HG02642 (cell line): ENCODE measurements around the gene MYO10.
"Not testable (repeated sequence)": the region's sequence is repeated elsewhere in the genome, so short reads cannot be mapped to it uniquely, and the experiment has no call there.

Source experiments
- ATAC-seq: cut with Tn5 transposase; IDR thresholded peaks from one replicate; pipeline ENCODE4 v1.9.1; 2021; ENCODE audit warnings: mild to moderate bottlenecking; ENCODE audit not compliant: unreplicated experiment, poor library complexity

Gene MYO10

DNA sequence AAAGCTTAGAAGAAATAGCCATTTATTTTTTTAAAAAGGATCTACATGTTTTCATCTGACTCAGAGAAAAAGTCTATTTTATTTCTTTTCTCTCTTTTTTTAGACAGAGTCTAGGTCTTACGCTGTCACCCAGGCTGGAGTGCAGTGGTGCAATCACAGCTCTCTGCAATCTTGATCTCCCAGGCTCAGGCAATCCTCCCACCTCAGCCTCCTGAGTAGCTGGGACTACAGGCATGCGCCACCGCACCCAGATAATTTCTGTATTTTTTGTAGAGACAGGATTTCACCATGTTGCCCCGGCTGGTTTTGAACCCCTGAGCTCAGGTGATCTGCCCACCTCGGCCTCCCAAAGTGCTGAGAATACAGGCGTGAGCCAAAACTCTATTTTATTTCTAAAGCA lies 178.5 kb downstream of the MYO10 start:
- ATAC-seq = not testable (repeated sequence)

- ATAC-seq = no peak
Observed at GRCh38 chr5:16757146-16757545, 178.9 kb downstream of the MYO10 start.

DNA sequence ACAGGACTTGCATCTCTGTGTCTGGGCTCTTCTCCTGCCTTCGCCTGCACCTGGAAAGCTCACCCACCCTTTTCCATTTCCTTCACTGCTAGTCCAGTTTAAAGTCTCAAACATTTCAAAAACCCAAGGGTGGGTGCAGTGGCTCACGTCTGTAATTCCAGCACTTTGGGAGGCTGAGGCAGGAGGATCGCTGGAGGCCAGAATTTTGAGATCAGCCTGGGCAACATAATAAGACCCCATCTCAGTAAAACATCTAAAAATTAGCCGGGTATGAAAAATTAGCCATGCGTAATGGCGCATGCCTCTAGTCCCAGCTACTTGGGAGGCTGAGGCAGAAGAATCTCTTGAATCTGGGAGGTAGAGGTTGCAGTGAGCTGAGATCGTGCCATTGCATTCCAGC lies 179.4 kb downstream of the MYO10 start:
- ATAC-seq = no peak

DNA sequence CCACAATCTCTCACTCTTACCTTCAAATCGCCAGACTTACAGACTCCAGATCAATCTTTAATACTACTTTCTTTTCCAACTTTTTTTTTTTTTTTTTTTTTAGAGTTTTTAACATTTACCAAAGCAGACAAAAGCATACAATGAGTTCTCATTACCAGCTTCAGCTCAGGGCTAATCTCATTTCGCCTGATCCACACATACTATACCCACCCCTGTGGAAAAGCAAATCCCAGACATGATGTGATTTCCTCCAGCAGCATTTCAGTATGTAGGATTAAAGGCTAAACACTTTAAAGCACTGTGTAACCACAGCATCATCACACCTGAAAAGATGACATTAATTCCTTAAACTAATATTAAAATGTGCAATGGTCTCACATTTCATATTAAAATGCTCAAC lies 180.4 kb downstream of the MYO10 start:
- no peak for ATAC-seq

- ATAC-seq = no peak
Observed at GRCh38 chr5:16754601-16755000, 181.5 kb downstream of the MYO10 start.

- no peak for ATAC-seq
Observed at GRCh38 chr5:16754086-16754485, 182.0 kb downstream of the MYO10 start.

- ATAC-seq = no peak
Observed at GRCh38 chr5:16750445-16750844, 185.6 kb downstream of the MYO10 start.

GRCh38 chr5:16749626-16750025 lies 186.5 kb downstream of the MYO10 start:
- no peak for ATAC-seq

DNA sequence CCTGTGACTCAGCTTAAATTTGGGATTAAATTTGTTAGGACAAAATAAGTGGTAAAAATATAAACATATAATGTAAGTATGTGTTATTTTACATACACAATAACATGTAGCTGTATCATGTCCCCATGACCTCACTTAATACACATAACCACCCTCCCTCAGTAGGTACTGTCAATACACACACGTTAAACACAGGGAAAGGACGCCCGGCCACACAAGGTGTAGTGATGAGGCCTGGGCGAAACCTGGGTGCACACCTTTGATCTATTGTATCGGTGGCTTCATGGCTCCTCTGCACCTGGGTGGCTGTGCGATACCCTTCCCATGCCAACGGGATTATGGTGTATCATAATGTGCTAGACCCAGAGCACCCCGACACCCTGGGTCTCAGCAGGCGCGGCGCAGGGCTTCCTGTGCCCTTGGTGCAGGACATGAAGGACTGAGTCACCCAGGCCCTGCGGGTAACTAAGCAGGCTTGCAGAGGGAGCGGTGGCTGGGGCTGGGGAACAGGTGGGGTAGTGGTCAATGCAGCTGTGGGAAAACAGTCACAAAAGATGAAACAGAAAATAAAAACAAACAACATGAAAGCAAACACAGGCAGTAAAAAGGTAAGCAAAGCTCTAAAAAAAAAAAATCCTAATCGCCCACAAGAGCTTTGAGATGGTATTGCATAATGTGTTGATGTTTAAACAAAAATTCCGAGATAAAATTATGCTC lies 191.8 kb downstream of the MYO10 start:
- ATAC-seq = no peak

DNA sequence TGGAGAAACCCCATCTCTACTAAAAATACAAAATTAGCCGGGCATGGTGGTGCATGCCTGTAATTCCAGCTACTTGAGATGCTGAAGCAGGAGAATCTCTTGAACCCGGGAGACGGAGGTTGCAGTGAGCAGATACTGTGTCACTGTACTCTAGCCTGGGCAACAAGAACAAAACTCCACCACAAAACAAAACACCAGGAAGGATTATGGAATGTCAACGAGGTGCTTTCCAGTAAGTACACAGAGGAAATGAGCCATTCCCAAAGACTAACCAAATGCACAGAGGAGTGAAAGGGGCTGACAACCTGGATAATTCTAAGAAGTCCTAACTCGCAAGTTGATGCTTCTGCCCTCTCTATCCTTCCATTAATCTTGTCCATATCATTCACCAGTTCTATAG lies 193.2 kb downstream of the MYO10 start:
- ATAC-seq = no peak

- ATAC-seq = no peak
Observed at GRCh38 chr5:16740811-16741392, 195.2 kb downstream of the MYO10 start.

DNA sequence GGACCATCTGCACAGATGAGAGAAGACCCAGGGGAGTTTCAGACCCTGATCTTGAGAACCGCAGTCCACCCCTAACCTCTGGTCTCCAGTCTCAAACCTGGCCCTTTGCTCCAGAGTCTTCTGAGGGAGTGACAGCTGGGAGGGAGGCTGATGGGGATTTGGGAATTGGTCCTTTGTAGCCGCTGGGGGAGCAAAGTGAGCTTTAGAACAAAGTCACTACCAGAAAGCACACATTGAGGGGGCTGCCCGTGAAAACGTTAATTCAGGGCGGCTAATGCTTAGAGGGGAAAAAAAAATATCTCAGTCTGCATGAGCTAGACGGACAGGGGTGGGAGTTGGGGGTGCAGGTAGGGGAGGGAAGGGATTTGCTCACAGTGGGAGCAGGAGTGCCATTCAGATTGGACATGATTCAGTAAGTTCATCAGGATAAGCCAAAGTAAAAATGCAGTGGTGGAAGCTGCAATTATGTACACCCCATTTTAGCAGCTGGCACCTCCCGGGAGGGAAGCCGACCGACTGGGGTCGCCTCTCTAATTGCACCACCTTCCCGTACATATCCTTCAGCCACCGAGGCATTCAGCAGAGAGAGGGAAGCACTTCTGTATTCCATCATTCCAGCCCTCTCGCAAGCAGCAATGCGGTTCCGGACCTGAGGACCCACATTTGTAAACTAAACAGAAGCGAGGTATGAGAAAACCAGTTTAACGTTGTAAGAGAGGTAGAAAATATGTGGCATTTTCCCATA lies 195.8 kb downstream of the MYO10 start:
- ATAC-seq = no peak

GRCh38 chr5:16738393-16738792 lies 197.7 kb downstream of the MYO10 start:
- not testable (repeated sequence) for ATAC-seq

DNA sequence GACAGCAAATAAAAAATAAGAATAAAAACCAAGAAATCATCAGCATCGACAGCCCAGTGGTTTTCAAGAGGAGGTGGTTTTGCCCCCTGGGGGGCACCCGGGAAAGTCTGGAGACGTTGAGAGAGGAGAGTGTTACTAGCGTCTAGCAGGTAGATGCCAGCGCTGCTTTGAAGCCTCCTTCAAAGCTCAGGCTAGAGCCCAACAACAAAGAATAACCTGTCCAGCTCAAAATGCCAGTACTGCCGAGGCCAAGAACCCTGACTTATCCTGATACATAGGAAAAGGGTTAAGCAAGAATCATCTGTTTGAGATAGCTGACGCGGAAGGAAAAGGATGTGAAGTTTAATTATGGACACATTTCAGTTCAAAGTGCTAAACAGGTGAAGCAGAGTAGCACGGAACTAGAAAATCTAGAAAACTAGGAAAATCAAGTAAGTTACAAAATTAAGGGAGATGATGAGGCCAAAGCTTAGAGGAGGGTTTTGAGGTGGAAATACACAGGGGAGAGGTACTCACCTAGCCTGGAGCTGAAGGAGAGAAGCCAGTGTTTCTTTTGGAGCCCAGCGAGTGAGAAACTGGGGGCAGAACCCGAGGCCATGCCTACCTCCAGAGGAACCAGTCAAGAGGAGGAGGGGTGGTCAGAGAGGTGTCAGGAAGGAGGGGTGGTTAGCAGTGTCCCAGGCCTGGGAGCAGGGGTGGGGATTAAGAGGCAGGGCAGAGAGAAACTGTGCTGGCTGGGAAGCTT lies 198.3 kb downstream of the MYO10 start:
- no peak for ATAC-seq

GRCh38 chr5:16737209-16737608 lies 198.9 kb downstream of the MYO10 start:
- no peak for ATAC-seq

DNA sequence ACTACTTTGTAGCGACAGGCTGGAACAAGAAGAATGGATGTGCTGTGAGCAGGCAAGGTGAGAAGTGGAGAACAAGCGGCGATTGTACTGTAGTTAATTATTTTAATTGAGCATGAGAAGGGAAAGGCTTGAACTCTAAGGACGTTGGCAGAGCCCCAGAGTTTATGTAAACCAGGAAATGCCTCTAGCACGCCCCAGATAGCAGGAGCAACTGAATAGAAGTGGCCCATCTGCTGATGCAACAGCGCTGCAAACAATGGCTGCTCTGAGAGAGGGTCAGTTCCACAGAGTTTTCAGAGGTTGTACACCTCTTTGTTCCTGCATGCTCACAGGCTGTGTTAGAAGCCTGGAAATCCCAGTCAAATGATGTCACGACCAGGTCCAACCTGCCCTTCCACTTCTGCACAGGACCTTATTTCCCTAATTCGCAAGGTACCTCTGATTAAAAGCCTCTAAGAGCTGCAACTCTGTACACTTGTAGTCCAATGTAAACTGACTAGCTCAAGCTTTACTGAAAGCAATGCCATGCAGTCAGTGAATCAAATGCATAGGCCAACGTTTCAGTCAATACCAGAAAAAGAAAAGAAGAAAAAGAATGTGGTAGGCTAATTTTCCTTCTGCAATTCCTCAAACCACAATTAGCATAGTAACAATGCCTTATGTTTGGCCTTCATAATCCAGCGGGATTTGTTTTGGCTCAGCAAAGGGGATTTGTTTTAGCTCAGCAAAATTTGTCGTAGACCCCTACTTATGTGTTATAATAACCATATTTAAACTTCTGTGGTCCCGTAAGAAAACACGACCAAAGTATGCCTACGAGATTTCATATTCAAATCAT lies 199.7 kb downstream of the MYO10 start:
- ATAC-seq = no peak

DNA sequence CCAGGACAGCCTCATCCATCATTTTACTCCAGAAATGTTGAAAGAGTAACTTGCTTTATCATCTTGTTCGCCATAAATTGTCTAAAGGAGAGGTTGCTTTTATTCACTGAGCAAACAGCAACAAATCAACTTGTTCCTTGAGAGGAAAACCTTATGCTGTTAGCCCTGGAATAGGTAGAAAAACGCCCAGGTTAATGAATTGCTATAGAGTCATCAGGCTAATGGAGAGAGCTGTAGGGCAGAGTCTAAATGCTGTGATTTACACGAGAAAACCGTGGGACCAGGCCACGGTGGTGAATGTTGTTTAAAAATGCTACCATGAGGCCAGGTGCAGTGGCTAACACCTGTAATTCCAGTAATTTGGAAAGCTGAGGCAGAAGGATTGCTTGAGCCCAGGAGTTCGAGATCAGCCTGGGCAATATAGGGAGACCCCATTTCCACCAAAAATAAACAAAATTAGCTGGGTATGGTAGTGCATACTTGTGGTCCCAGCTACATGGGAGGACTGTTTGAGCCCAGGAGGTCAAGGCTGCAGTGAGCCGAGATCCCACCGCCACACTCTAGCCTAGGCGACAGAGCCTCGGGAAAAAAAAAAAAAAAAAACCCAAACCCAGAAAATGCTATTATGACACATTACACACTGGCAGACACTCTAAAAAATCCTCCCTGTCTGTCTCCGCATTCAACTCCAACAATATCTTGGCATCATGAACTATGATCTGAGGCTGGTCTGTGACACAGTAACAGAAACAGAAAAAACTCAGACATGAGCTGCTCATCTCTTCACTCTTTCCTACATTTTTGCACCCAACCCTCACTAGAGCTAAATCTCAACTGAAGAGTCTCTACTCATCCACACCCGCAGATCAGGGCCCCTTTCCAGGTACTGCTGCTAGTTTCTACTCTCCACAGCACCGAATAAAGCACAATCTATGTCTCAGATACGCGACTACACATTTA lies 200.7 kb downstream of the MYO10 start:
- ATAC-seq = no peak

GRCh38 chr5:16733331-16734006 lies 202.6 kb downstream of the MYO10 start:
- no peak for ATAC-seq
